NAMALWA (cell line): ENCODE data around the gene PDK1.

Source experiments
- DNase-seq: peaks from one replicate; pipeline ENCODE4 v3.0.0-alpha.2; 2015; ENCODE audit warnings: low spot score

Gene PDK1

DNA sequence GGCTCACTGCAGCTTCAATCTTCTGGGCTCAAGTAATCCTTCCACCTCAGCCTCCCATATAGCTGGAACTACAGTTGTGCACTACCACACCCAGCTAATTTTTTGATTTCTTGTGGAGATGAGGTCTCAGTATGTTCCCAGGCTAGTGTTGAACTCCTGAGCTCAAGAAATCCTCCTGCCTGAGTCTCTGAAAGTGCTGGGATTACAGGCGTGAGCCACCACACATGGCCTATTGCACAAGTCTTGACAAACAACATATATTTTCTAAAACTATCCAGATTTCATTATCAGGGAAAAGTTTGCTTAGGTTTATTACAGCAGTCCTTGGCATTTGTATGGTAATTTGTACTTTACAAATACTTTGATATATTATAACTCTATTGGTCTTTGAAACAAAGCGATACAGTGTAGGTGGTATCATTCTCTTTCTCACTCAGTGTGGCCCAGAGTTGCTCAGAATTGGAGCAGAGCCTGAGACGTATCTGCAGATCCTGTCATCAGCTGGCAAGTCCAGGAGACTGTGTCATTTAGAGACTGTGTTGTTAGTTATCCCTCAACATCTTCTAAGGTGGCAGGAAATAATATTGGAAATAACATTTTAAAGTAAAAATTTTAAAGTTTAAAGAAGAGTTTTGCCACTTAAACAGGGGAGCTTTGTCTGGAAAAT lies 41.4 kb downstream of the PDK1 start:
- no peak for DNase-seq

- no peak for DNase-seq
Observed at GRCh38 chr2:172599947-172600346, 44.1 kb downstream of the PDK1 start.

DNA sequence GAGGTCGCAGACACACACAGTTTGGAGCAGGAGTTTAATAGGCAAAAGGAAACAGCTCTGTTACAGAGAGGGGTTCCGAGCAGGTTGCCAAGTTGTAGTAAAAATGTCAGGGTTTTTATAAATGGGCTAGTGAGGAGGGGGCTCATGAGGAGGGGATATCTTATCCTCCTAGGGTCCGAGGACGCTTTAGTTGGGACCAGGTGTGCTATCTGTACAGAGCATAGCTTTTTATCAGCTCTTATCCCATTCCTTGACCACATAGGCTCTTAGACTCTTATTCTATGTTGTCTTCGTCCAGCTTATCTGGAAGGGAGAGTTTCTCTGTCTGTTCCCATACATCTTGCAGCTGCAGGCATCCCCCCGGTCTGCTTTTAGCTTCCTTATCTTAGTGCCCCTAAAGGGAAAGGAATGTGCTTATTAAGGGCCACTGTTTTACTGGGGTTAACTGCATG lies 44.7 kb downstream of the PDK1 start:
- no peak for DNase-seq

DNA sequence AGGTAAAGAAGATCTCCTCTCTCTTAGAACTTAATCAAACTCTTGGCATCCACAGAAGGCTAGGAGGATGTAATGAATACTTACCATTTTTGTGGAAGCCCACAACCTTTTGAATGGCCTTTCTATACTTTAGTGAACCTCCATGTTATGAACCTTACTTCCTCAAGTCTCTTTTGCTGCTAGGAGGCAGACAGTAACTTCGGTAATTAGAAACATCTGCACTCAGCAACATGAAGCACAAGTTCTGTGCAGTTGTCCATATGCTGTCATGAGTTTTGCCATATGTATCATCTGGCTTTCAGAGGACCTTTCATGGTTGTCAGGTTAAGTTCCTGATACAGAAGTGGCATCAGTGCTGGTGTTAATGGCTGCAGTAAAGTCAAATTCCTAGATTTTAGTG lies 50.4 kb downstream of the PDK1 start:
- no peak for DNase-seq

DNA sequence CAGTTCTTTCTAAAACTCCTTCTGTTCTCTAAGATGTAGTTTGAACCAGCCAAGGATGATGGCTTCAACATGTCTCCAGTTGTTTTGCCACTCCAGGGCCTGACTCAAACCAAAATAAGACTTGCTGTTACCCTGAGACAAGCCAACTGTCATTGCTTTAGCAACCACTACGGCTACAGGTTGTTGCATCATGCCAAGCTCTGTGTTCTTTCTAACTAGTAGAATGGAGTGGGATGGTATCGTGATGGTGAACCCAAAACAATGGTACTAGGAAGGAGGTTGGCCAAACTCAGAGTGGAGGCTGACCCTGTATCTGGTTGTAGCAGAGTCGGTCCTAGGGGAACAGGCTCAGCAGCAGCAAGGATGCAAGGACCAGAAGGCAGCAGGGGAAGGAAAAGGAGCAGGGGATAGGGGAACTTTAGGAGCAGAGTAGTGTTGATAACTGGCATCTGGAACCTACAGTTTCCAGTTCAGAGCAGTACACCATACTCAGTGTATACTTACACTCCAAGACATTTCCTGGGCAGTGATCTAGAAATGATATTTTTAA lies 51.6 kb downstream of the PDK1 start:
- no peak for DNase-seq

- DNase-seq, result no peak
Observed at GRCh38 chr2:172609488-172609887, 53.6 kb downstream of the PDK1 start.

GRCh38 chr2:172612051-172612450 lies 56.2 kb downstream of the PDK1 start:
- no peak for DNase-seq

DNA sequence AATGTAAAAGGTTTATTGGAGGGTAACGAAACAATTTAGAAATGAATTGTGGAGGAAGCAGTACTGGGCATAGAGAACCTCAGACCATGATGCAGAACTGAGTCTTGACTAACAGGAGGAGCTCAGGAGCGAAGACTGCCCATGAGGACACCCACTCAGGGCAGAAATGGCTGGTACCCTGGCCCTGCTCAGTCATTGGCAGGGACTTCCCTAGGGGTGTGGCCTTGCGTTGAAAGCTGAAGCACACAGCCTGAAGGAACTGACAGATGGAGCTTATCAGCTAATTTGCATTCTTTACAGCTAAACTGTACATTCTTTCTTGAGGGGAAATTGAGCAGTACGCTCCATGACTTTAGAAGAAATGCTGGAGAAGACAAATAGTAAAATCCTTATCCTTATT lies 57.1 kb downstream of the PDK1 start:
- DNase-seq, result peak; percentile 7

DNA sequence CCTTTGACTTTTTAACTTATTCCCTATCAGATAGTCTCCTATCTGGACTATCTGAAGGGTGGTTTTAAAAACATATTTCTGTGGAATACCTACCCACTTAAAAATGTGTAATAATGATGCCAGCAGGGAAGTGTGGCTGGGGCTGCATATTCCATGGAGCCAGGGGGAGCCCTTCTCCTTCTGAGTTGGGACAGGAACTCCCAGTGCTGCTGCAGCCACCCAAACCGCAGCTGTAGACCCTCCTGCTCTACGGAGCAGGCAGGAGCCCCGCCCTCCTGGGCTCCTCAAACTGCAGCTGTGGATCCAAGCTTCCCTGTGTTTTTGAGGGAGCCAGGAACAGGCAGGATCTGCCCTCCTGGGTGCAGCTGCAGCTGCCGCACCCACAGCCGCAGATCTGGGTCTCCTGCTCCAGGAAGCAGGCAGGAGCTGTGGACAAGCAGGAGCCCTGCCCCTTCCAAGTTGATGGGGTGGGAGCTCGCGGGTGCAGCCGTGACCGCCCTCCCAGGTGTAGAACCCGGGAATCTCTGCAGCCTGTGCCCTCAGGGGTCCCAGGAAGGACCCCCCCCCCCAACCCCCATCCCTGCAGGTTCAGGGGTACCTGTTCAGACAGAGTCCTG lies 57.8 kb downstream of the PDK1 start:
- DNase-seq, result no peak

- no peak for DNase-seq
Observed at GRCh38 chr2:172614932-172615331, 59.0 kb downstream of the PDK1 start.

DNA sequence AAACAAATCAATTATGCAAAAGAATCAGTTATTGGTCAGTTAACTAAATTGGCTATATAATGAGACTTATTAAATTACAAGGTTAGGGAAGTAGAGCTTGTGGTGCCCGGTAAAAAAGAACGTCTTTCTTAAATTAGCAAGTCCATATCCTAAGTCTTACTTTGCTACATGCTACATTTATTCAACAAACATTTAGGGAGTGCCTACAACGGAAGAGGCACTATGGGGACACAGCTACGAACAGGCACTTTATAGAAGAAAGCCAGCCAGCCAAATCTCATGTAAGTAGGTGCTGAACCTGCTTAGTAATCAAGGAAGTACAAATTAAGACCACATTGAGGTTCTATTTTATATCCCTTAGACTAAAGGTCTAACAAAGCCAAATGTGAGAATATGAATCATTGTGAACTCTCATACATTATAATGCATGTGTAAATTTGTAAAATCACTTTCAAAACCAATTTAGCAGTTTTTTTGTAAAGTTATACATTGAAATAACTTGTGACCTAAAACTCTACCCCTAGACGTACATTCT lies 59.9 kb downstream of the PDK1 start:
- DNase-seq, result no peak

DNA sequence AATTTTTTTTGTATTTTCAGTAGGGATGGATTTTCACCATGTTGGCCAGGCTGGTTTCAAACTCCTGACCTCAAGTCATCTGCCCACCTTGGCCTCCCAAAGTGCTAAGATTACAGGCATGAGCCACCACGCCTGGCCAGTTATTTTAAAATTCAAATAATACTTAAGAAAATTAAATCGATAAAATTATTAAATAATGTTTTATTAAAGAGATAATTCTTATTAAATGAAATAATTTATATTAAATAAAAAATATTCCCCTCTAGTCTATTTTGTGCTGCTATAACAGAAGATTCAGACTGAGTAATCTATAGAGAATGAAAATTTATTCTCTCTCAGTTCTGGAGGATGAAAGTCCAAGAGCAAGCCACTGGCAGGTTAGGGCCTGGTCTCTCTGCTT lies 61.2 kb downstream of the PDK1 start:
- DNase-seq, result no peak

DNA sequence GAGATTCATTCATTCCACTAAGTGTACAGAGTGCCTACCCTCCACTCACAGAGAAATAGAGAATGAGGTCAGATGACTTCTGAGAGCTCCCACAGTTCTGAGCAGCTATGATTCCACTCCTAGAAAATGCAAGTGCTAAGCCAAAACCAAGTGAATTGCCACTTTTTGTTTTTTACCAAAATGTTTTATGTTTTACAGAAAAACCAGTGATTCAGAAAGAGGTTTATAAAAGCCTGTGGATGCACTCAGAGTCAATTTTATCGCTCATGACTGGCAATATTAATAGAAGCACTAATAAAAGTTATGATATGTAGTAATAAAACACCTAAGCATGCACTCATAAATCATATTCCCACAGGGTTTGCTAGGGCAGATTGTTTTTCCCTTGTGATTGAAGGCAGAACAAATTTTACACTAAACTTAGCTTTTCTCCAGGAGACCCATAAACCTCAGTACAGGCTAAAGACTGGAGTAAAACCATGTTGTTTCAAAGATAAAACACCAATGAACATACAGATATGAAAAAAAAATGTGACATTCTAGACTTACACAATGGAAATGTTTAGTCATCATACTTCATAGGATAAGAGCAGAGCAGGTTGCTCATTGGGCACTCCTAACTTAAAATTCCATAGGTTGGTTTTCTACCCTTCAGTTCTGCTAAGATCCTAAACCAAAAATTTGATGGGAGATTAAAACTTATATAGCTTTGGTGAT lies 67.5 kb downstream of the PDK1 start:
- DNase-seq, result no peak

DNA sequence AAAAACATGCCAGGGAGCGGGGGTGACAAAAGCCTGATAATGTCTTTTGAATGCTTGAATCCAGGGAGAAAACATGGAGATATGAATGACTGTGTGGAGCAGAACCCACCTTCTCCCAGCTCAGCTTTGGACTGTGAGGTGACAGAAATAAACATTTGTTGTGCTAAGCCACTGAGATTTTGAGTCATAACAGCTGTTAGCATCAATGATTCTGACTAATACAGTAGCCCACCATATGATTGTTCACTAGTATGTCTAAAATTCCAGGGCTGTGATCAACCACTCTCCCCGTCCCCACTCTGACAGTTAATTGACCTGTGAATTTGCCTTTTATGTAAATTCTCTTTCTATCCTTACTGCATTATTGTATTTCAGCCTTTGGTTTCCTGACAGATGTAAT lies 69.1 kb downstream of the PDK1 start:
- no peak for DNase-seq

DNA sequence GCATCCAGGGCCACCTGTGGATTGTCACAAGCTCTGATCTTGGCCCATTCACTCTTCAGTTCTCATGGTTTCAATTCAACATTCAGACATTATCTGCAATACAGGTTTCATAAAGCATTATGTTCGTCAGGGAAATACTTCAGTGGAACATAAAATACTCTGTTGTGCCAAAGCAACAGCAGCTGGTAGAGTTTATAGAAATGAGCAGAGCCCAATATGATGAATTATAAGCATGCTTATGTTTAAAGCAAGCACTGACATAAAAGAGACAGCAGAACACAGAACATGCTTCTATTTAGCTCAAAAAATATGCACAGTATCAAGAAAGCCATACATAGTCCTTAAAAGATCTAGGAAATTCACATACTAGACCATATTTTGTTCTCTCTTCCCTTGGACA lies 71.3 kb downstream of the PDK1 start:
- DNase-seq, result no peak

DNA sequence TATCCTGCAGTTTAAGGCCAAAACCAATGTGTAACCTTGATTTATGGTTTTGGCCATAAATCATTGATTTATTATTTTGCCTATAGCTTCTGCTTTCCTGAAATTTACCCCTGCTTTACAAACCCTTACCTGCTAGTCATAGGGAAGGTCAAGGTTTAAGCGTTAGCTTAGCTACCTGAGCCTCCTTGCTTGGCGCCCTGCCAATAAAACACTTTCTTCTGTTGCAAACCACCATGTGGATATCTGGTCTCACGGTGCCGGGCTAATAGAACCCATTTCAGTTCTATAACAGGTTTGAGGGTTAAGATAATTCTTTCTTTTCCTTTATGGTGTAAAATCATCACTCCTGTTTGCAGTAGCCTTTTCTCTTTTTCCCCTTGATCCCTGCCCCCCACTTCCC lies 72.2 kb downstream of the PDK1 start:
- DNase-seq, result no peak

DNA sequence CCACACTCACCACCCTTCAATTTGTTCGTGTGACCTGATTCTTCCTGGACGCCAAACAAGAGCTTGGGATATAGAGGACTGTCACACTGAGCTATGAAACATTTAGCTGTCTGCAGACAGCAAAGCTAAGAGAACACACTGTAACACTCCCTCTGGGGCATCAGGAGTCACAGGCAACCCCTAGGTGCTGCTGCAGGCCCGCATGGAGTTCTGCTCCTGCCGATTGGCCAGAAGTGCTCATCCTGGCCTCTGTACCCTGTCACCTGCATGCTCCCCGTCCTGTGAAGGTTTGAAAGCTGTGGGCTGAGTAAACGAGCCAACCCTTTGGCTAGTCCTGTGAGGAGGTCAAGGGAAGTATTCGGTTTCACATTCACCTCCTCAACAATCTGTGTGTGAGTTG lies 73.7 kb downstream of the PDK1 start:
- DNase-seq, result no peak

DNA sequence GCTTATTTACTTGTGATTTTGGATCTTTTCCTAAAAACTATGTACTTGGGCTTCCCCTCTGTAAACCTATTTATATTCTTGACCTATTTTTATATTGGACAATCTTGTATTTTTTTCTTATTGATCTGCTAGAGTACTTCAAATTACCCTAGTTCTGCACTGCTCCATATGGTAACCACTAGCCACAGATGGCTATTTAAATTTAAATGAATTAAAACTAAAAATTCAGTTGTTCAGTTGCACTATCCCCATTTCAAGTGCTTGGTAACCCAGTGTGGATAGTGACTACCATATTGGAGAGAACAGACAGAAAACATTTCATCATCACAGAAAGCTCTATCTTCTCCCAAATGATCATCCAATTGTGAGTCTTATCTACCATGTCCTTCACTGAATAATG lies 74.3 kb downstream of the PDK1 start:
- no peak for DNase-seq

GRCh38 chr2:172634477-172634876 lies 78.6 kb downstream of the PDK1 start:
- DNase-seq, result no peak

DNA sequence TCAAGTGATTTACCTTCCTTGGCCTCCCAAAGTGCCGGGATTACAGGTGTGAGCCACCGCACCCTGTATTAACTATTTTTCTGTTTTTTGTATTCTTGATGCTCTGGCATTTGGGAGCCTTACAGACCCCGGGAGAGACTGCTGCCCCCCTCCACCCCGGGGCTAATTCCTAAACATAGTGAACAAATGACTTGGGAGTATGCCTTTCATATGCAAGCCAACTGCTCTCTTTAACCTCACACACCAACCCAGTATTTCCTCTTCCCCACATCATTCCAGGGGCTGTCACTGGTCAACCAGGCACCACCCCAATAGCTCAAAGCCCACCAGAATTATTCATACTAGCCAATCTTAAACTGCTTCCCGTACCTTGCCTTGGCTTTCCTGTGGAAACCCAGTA lies 79.7 kb downstream of the PDK1 start:
- no peak for DNase-seq

DNA sequence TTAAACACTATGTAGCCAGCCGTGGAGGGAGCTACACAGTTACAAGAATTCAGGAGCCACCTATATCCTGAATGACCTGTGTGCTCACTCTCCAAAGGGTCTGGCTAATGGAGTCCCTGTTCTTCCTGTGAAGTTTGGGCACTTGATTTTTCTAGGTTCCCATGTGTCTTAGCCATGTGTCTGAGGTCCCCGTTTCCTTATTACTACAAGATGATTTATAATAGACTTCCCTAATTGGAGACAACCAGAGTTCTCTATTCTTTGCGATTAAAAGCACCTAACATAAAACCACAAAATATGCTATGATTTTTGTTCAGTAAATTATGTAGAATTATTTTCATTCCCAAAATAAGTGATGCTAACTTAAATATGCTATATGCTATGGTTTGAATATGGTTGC lies 83.4 kb downstream of the PDK1 start:
- DNase-seq, result no peak

DNA sequence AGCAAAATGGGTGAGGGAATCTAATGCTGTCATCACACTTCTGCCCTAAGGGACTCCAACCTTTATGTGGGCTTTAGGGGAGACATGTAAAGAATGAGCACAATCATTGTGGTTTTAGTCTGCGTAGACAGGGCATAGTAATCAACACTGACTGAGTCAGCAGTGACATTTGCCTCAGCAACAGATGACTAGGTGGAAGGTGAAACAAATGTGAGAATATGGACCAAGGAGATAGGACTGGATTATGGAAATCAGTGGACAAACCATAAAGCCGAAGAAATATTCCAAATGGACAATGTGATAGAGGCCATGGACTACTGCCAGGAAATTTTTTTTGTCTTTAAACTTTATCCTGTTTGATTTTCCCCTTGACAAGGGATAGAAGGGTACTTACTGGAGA lies 83.9 kb downstream of the PDK1 start:
- no peak for DNase-seq

- DNase-seq, result no peak
Observed at GRCh38 chr2:172640389-172640788, 84.5 kb downstream of the PDK1 start.
